Heart left ventricle (tissue), 16 donors: ENCODE data around the gene NGEF. TPM values are rescaled to one million over a fixed set of nuclear protein-coding genes. Genes with fewer than 3 reads are reported as not detected.
A peak's percentile ranks its signal among the peaks of the same experiment; 100 is the strongest.

Experiments
- ATAC-seq, 4 donors: fragments of 200-7000 bp; cut with Tn5 transposase; one replicate each; pipeline ENCODE4 v1.9.1; 2020 to 2022; ENCODE audit warnings: moderate library complexity in 4 of 4, mild to moderate bottlenecking in 3 of 4, moderate number of reproducible peaks in 1 of 4
- DNase-seq, 5 donors: peaks; one replicate each; pipeline ENCODE4 v3.0.0-alpha.2; 2020
- H3K27ac ChIP-seq, 12 donors: fragments of 200-600 bp; sonication (generic) in 4 of 12; one replicate each; pipeline versions ENCODE4 v1.5.0 to v1.8.0; 2016 to 2022; ENCODE audit warnings: mild to moderate bottlenecking in 2 of 12
- H3K27me3 ChIP-seq, 9 donors: fragments of 200-600 bp; sonication (generic) in 2 of 9; one replicate each; pipeline versions ENCODE4 v1.5.1 to v1.8.0; 2016 to 2022; ENCODE audit warnings: mild to moderate bottlenecking in 3 of 9
- H3K36me3 ChIP-seq, 9 donors: fragments of 200-600 bp; sonication (generic) in 2 of 9; one replicate each; pipeline versions ENCODE4 v1.5.0 to v1.8.0; 2018 to 2022; ENCODE audit warnings: mild to moderate bottlenecking in 2 of 9
- H3K4me1 ChIP-seq, 12 donors: fragments of 200-600 bp; sonication (generic) in 4 of 12; one replicate each; pipeline versions ENCODE4 v1.5.0 to v1.8.0; 2016 to 2022; ENCODE audit warnings: mild to moderate bottlenecking in 3 of 12
- H3K4me3 ChIP-seq, 12 donors: fragments of 200-600 bp; sonication (generic) in 4 of 12; one replicate each; pipeline versions ENCODE4 v1.5.0 to v1.8.0; 2017 to 2022; ENCODE audit warnings: mild to moderate bottlenecking in 9 of 12, moderate library complexity in 4 of 12
- H3K9me3 ChIP-seq, 12 donors: fragments of 200-600 bp; sonication (generic) in 4 of 12; one replicate each; pipeline versions ENCODE4 v1.5.0 to v1.8.0; 2016 to 2022; ENCODE audit warnings: mild to moderate bottlenecking in 1 of 12
- CTCF ChIP-seq, 12 donors: fragments of 200-600 bp; sonication (generic) in 4 of 12; IDR thresholded peaks; one replicate each; pipeline versions ENCODE4 v1.5.0 to v1.8.0; 2018 to 2022; ENCODE audit warnings: antibody characterized with exemption in 12 of 12, mild to moderate bottlenecking in 5 of 12
- POLR2A ChIP-seq, 2 donors: fragments of 450-650 bp; IDR thresholded peaks; one replicate each; pipeline ENCODE4 v1.6.1; 2017; ENCODE audit warnings: antibody characterized with exemption in 2 of 2, mild to moderate bottlenecking in 2 of 2, moderate library complexity in 2 of 2
- WGBS, 4 donors: extraction: QIAGEN DNeasy Blood & Tissue Kit in 2 of 4; methylation state at CpG; one replicate each; pipeline versions ENCODE4 v1.1.5 to v1.1.7; 2013 to 2018; 5-methylcytosine and 5-hydroxymethylcytosine counted together
- intact Hi-C, 10 donors: fragments of 100-400 bp; cut with DNase I; formaldehyde crosslinking; loops; one replicate each; pipeline versions ENCODE4 v1.11.1 to v1.14.2; 2022
- polyA plus RNA-seq, 2 donors: library from polyadenylated mRNA; stranded (reverse); fragments of 200-250 nt; gene quantifications; one replicate each; pipeline ENCODE4 v1.2.3, GENCODE V29; 2013
- total RNA-seq, 9 donors: library from RNA; depleted of rRNA in 2 of 9; stranded (reverse); fragments of >200 nt in 2 of 9; fragmentation: NEBNext Ultra II Directional in 3 of 9; extraction: Animal tissue kit (Norgen Biotek cat#: 25700) in 3 of 9; gene quantifications; one replicate each; pipeline versions ENCODE4 v1.1.0 to v1.2.4, GENCODE V29; 2016 to 2023
- donor health status: ischemic (EF 13 %, LVEDD 7.1; RV severe dilation, severe dysfunction).
- donor health status: healthy with polysubstance abuse.
- donor health status: DM: no; HTN: yes; CAD: no.
- donor health status: DM: no; HTN: no; CAD: no.
- donor health status: ischemic (EF 25% LVEDD 6.9; RV normal size, moderate dysfunction).
- donor health status: ischemic (EF 25% LVEDD 5.7; RV mildly dilated, moderate dysfunction).
- donor health status: healthy.
- donor health status: DM: yes; HTN: yes; CAD: no.
- donor health status: ischemic (EF 35%, LVEDD 5.7; RV mildly dilated, moderate dysfunction).
- donor health status: nonischemic (EF 11% LVEDD 7.7; RV severe dilation, severe dysfunction).
- donor health status: DM: yes; HTN: yes; CAD: no.
- donor health status: PGD.
- donor health status: ischemic (EF 29% LVEDD 5.4; RV normal size, mild dysfunction).
- donor health status: nonischemic (EF 23%, LVEDD 6.1; RV moderate dilation, normal function).

NGEF gene
- total and polyA plus RNA-seq, 11 donors, result 0.15 to 0.62 (median 0.42) TPM; not detected in 4

GRCh38 chr2:232891621-232892071 is 121.4 kb downstream of the NGEF start:
- ATAC-seq, result peak in 1 of 4 donors; percentile 10
- no peak overlapping the region for H3K27ac ChIP-seq
- DNase-seq, result peak in 1 of 5 donors; percentile 13
- H3K4me3 ChIP-seq, result no peak overlapping the region
- TF ChIP-seq CTCF (IDR thresholded peaks at IDR 0.05) (no peak), POLR2A (IDR thresholded peaks at IDR 0.05) (no peak)
- 56 to 63% (median 59%) methylated on average over 10 to 11 of the region's 11 CpGs for WGBS, 4 donors
- intact Hi-C loops, result no loop called here
- H3K36me3 ChIP-seq, result no peaks in the 10 kb centered on the region
- no peaks in the 10 kb centered on the region for H3K9me3 ChIP-seq
- peaks cover 0 to 22% (median 0%) of the 10 kb centered on the region in 9 donors for H3K27me3 ChIP-seq
- peaks cover 0 to 6% (median 0%) of the 10 kb centered on the region in 12 donors for H3K4me1 ChIP-seq

- TF ChIP-seq CTCF (IDR thresholded peaks at IDR 0.05), result no peak
- no peak for TF ChIP-seq POLR2A (IDR thresholded peaks at IDR 0.05)
- H3K9me3 ChIP-seq, result no peaks in the 10 kb centered on the region
- no peak overlapping the region for H3K4me3 ChIP-seq
- H3K27me3 ChIP-seq, result peaks cover 0 to 22% (median 0%) of the 10 kb centered on the region in 9 donors
- peaks cover 0 to 6% (median 0%) of the 10 kb centered on the region in 12 donors for H3K4me1 ChIP-seq
- H3K36me3 ChIP-seq, result no peaks in the 10 kb centered on the region
- H3K27ac ChIP-seq, result no peak overlapping the region
- ATAC-seq (peak in 3 of 4 donors; percentile 31 to 52 (median 44)), DNase-seq (no peak)
- WGBS, 4 donors, result 25 to 39% (median 28%) methylated on average over 22 to 23 of the region's 23 CpGs
- intact Hi-C loops, result no loop called here
These were observed 122.0 kb downstream of the NGEF start for GRCh38 chr2:232890896-232891601.

- Histone ChIP-seq H3K4me3 (no peak overlapping the region), H3K4me1 (peaks cover 0 to 6% (median 0%) of the 10 kb centered on the region in 12 donors), H3K36me3 (no peaks in the 10 kb centered on the region), H3K27me3 (peaks cover 0 to 22% (median 0%) of the 10 kb centered on the region in 9 donors), H3K27ac (no peak overlapping the region), H3K9me3 (no peaks in the 10 kb centered on the region)
- intact Hi-C loops, result no loop called here
- WGBS, 4 donors, result 77 to 83% (median 81%) methylated on average over 11 of the region's 11 CpGs
- no peak for ATAC-seq
- TF ChIP-seq CTCF (IDR thresholded peaks at IDR 0.05), result no peak
- TF ChIP-seq POLR2A (IDR thresholded peaks at IDR 0.05), result no peak
- no peak for DNase-seq
These were observed 122.5 kb downstream of the NGEF start for GRCh38 chr2:232890536-232890895.

- Histone ChIP-seq H3K27ac (no peak overlapping the region), H3K9me3 (no peaks in the 10 kb centered on the region), H3K27me3 (peaks cover 0 to 23% (median 0%) of the 10 kb centered on the region in 9 donors), H3K4me1 (peaks cover 0 to 6% (median 0%) of the 10 kb centered on the region in 12 donors), H3K4me3 (no peak overlapping the region), H3K36me3 (no peaks in the 10 kb centered on the region)
- ATAC-seq (no peak), DNase-seq (no peak)
- 89 to 99% (median 94%) methylated on average over 3 to 5 of the region's 5 CpGs for WGBS, 4 donors
- TF ChIP-seq POLR2A (IDR thresholded peaks at IDR 0.05), result no peak
- no peak for TF ChIP-seq CTCF (IDR thresholded peaks at IDR 0.05)
- intact Hi-C loops, result loop anchor here in 1 of 10 donors (10.0 kb wide), 1 partner anchor 135 kb away; no protein-coding TSS in a partner anchor
These were observed 123.1 kb downstream of the NGEF start for GRCh38 chr2:232889876-232890401.
